HepG2 (cell line): Measurements from ENCODE around the gene PHF2. TPM values are rescaled to one million over a fixed set of nuclear protein-coding genes. Genes with fewer than 3 reads are reported as not detected.

Experiments
- DMTF1 ChIP-seq: sonication (generic); formaldehyde crosslinking; IDR thresholded peaks from 2 replicates; pipeline ENCODE4 v1.4.0; 2020; ENCODE audit warnings: mild to moderate bottlenecking, missing genetic modification reagents
- DNMT1 ChIP-seq: sonication (generic); formaldehyde crosslinking; IDR thresholded peaks from 2 replicates; pipeline ENCODE4 v1.5.1; 2020; ENCODE audit warnings: mild to moderate bottlenecking, missing genetic modification reagents
- GTF2F1 ChIP-seq: fragments of 150-350 bp; IDR thresholded peaks from 2 replicates; pipeline ENCODE4 v1.6.1; 2014; ENCODE audit warnings: low read length
- MBD4 ChIP-seq: IDR thresholded peaks from 2 replicates; pipeline ENCODE4 v1.6.1; 2012; ENCODE audit warnings: low read length, inconsistent platforms, borderline replicate concordance
- MEIS1 ChIP-seq: sonication (generic); formaldehyde crosslinking; IDR thresholded peaks from 2 replicates; pipeline ENCODE4 v1.9.0; 2021; ENCODE audit warnings: mild to moderate bottlenecking, missing genetic modification reagents, moderate library complexity, borderline replicate concordance
- PITX1 ChIP-seq: sonication (generic); formaldehyde crosslinking; IDR thresholded peaks from 2 replicates; pipeline ENCODE4 v1.5.1; 2020; ENCODE audit warnings: mild to moderate bottlenecking, missing genetic modification reagents
- RAD21 ChIP-seq: fragments of 450-650 bp; formaldehyde crosslinking; IDR thresholded peaks from 2 replicates; pipeline ENCODE4 v1.5.0; 2020; ENCODE audit warnings: mild to moderate bottlenecking
- SATB2 ChIP-seq: sonication (generic); formaldehyde crosslinking; IDR thresholded peaks from 2 replicates; pipeline ENCODE4 v1.5.0; 2020; ENCODE audit warnings: missing genetic modification reagents
- SOX5 ChIP-seq: IDR thresholded peaks from 2 replicates; pipeline ENCODE4 v1.6.1; 2016; ENCODE audit warnings: borderline replicate concordance
- SP140L ChIP-seq: sonication (generic); formaldehyde crosslinking; IDR thresholded peaks from 2 replicates; pipeline ENCODE4 v1.4.0; 2020; ENCODE audit warnings: missing genetic modification reagents, borderline replicate concordance
- ZBTB42 ChIP-seq: sonication (generic); formaldehyde crosslinking; IDR thresholded peaks from 2 replicates; pipeline ENCODE4 v1.5.0; 2020; ENCODE audit warnings: mild to moderate bottlenecking, missing genetic modification reagents
- ZNF367 ChIP-seq: sonication (generic); formaldehyde crosslinking; IDR thresholded peaks from 2 replicates; pipeline ENCODE4 v1.4.0; 2020; ENCODE audit warnings: missing genetic modification reagents, borderline replicate concordance
- ZNF414 ChIP-seq: sonication (generic); formaldehyde crosslinking; IDR thresholded peaks from 2 replicates; pipeline ENCODE4 v1.5.0; 2020; ENCODE audit warnings: missing genetic modification reagents
- ZNF512B ChIP-seq: sonication (generic); formaldehyde crosslinking; IDR thresholded peaks from 2 replicates; pipeline ENCODE4 v1.5.1; 2020; ENCODE audit warnings: missing genetic modification reagents, mild to moderate bottlenecking, borderline replicate concordance
- ZNF839 ChIP-seq: sonication (generic); formaldehyde crosslinking; IDR thresholded peaks from 2 replicates; pipeline ENCODE4 v1.4.0; 2020; ENCODE audit warnings: missing genetic modification reagents, mild to moderate bottlenecking, borderline replicate concordance
- polyA plus RNA-seq, 8 experiments: library from polyadenylated mRNA; depleted of rRNA in 3 of 8; stranded (reverse) in 7 of 8; unstranded in 1 of 8; fragments of >200 nt; fragmentation: Illumina TruSeq in 4 of 8; extraction: Trizol in 4 of 8; gene quantifications; 2 replicates each; pipeline versions ENCODE4 v1.2.1 to v1.2.3, GENCODE V29; 2011 to 2016; ENCODE audit warnings: low read depth in 4 of 8, missing spikeins in 1 of 8, mixed read lengths in 1 of 8; ENCODE audit not compliant: insufficient read depth in 1 of 8
- total RNA-seq, 5 experiments: library from RNA; depleted of rRNA; stranded (reverse); fragments of >200 nt; fragmentation: Illumina TruSeq; extraction: Trizol; gene quantifications; 2 replicates each; pipeline ENCODE4 v1.2.3, GENCODE V29; 2016; ENCODE audit warnings: low read depth in 1 of 5
- TF ChIP-seq, protein P1 (sequence below): sonication (generic); formaldehyde crosslinking; IDR thresholded peaks from 2 replicates; pipeline ENCODE4 v1.5.1; 2020; ENCODE audit warnings: mild to moderate bottlenecking, missing genetic modification reagents, borderline replicate concordance

The PHF2 gene
- total and polyA plus RNA-seq, 2 of the 13 experiments (the other 11 are each of a cell fraction or from before 2014, with no cell fraction given): 6.6 to 9.1 TPM

DNA sequence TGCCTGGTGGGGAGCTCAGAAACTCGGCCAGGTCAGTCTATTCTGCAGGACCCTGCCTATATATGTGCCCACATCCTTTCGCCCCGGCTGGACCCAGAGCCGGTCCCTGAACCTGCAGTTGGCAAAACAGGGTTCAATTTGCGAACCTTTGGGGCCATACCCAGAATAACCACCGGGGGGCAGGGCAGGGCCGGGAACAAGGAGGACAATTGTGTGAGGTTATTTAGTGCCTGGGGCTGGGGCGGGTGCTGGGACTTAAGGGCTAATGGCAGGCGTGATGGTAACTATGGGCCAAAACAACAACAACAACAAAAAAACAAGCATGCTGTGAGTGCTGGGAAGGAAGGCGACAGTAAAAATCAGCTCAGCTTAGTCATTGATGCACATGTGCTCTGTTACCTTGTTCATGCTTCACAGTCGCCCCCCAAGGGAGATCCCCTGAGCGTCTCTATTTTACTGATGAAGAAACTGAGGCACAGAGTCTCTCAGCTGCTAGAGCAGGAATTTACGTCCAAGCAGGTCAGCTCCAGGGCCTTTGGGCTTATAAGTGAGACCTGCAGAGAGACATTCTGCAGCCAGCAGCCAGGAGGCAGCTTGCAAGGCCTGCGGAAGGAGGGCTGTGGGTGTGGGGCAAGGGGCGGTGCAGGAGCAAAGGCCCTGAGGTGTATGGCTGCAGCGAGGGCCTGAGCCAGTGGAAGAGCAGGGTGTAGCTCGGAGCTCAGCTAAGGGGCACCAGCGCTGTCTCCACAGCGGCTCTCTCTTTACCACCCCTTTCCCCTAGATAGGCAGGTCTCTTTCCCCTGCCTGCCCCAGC, 106.0 kb downstream of the PHF2 start (continued):
- TF ChIP-seq ZNF512B (CRISPR knock-in tag) (no peak), ZBTB42 (no peak), DMTF1 (no peak), SATB2 (CRISPR knock-in tag) (no peak), ZNF839 (CRISPR knock-in tag) (no peak), SOX5 (CRISPR knock-in tag) (no peak), MEIS1 (CRISPR knock-in tag) (no peak), PITX1 (CRISPR knock-in tag) (0 out of 2 replicates have a peak, but pooled peaks have one; percentile 2), MBD4 (no peak), ZNF367 (CRISPR knock-in tag) (no peak), SP140L (CRISPR knock-in tag) (no peak), GTF2F1 (no peak), DNMT1 (CRISPR knock-in tag) (no peak), ZNF414 (CRISPR knock-in tag) (no peak), RAD21 (CRISPR knock-in tag) (peak; percentile 67)
- TF ChIP-seq, protein P1, sequence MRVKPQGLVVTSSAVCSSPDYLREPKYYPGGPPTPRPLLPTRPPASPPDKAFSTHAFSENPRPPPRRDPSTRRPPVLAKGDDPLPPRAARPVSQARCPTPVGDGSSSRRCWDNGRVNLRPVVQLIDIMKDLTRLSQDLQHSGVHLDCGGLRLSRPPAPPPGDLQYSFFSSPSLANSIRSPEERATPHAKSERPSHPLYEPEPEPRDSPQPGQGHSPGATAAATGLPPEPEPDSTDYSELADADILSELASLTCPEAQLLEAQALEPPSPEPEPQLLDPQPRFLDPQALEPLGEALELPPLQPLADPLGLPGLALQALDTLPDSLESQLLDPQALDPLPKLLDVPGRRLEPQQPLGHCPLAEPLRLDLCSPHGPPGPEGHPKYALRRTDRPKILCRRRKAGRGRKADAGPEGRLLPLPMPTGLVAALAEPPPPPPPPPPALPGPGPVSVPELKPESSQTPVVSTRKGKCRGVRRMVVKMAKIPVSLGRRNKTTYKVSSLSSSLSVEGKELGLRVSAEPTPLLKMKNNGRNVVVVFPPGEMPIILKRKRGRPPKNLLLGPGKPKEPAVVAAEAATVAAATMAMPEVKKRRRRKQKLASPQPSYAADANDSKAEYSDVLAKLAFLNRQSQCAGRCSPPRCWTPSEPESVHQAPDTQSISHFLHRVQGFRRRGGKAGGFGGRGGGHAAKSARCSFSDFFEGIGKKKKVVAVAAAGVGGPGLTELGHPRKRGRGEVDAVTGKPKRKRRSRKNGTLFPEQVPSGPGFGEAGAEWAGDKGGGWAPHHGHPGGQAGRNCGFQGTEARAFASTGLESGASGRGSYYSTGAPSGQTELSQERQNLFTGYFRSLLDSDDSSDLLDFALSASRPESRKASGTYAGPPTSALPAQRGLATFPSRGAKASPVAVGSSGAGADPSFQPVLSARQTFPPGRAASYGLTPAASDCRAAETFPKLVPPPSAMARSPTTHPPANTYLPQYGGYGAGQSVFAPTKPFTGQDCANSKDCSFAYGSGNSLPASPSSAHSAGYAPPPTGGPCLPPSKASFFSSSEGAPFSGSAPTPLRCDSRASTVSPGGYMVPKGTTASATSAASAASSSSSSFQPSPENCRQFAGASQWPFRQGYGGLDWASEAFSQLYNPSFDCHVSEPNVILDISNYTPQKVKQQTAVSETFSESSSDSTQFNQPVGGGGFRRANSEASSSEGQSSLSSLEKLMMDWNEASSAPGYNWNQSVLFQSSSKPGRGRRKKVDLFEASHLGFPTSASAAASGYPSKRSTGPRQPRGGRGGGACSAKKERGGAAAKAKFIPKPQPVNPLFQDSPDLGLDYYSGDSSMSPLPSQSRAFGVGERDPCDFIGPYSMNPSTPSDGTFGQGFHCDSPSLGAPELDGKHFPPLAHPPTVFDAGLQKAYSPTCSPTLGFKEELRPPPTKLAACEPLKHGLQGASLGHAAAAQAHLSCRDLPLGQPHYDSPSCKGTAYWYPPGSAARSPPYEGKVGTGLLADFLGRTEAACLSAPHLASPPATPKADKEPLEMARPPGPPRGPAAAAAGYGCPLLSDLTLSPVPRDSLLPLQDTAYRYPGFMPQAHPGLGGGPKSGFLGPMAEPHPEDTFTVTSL (CRISPR knock-in tag): no peak
